Measurements from ENCODE around the gene BPIFB6. TPM values are rescaled to one million over a fixed set of nuclear protein-coding genes. Genes with fewer than 3 reads are reported as not detected.

The BPIFB6 gene
- total and polyA plus RNA-seq, 4 donors = not detected

DNA sequence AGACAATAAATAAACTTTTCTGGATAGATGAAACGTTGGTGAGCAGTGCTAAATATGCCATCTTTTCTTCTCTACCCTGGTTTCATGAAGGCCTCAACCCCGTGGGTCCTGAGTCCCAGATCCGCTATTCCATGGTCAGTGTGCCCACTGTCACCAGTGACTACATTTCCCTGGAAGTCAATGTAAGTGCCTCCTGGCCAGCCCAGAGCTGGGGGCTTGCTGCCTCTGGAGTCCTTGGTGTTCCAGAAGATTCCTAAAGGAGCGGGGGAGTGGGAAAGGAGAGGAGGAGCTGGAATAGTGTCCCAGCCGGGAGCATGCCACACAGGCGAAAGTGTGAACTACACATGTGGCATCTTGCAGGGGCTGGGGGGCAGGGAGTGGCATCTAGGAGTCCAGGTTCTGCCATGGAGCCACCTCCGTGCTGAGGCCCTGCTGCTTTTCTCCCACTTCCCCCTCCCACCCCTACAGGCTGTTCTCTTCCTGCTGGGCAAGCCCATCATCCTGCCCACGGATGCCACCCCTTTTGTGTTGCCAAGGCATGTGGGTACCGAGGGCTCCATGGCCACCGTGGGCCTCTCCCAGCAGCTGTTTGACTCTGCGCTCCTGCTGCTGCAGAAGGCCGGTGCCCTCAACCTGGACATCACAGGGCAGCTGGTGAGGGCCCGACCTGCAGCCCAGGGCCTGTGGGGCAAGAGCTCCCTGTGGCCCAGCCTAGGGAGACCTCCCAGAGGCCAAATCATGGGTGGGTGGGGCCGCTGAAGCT lies 13.1 kb upstream of the BPIFB6 start (continued):
- TF ChIP-seq REST (IDR thresholded peaks at IDR 0.05) (no peak), FOXA1 (IDR thresholded peaks at IDR 0.05) (no peak), HNF4G (IDR thresholded peaks at IDR 0.05) (no peak)

- TF ChIP-seq, protein P1, sequence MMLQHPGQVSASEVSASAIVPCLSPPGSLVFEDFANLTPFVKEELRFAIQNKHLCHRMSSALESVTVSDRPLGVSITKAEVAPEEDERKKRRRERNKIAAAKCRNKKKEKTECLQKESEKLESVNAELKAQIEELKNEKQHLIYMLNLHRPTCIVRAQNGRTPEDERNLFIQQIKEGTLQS (IDR thresholded peaks at IDR 0.05) = no peak
- TF ChIP-seq JUND (IDR thresholded peaks at IDR 0.05) (no peak), RAD21 (IDR thresholded peaks at IDR 0.05) (no peak)
- TF ChIP-seq, protein P2, sequence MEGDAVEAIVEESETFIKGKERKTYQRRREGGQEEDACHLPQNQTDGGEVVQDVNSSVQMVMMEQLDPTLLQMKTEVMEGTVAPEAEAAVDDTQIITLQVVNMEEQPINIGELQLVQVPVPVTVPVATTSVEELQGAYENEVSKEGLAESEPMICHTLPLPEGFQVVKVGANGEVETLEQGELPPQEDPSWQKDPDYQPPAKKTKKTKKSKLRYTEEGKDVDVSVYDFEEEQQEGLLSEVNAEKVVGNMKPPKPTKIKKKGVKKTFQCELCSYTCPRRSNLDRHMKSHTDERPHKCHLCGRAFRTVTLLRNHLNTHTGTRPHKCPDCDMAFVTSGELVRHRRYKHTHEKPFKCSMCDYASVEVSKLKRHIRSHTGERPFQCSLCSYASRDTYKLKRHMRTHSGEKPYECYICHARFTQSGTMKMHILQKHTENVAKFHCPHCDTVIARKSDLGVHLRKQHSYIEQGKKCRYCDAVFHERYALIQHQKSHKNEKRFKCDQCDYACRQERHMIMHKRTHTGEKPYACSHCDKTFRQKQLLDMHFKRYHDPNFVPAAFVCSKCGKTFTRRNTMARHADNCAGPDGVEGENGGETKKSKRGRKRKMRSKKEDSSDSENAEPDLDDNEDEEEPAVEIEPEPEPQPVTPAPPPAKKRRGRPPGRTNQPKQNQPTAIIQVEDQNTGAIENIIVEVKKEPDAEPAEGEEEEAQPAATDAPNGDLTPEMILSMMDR (IDR thresholded peaks at IDR 0.05; ENCODE audit: low read depth, low read length, missing input control) = no peak
- no peak overlapping the region for H3K9ac ChIP-seq (ENCODE audit: low read depth in 1 of 2, low read length in 2 of 2)
Measured at GRCh38 chr20:33019465-33020277, 11.8 kb upstream of the BPIFB6 start.

GRCh38 chr20:33020278-33021161 lies 10.9 kb upstream of the BPIFB6 start:
- TF ChIP-seq EGR1 (IDR thresholded peaks at IDR 0.05; ENCODE audit: low read depth in 2 of 2) = no peak
- no peak for TF ChIP-seq RAD21 (IDR thresholded peaks at IDR 0.05)
- TF ChIP-seq, protein P3, sequence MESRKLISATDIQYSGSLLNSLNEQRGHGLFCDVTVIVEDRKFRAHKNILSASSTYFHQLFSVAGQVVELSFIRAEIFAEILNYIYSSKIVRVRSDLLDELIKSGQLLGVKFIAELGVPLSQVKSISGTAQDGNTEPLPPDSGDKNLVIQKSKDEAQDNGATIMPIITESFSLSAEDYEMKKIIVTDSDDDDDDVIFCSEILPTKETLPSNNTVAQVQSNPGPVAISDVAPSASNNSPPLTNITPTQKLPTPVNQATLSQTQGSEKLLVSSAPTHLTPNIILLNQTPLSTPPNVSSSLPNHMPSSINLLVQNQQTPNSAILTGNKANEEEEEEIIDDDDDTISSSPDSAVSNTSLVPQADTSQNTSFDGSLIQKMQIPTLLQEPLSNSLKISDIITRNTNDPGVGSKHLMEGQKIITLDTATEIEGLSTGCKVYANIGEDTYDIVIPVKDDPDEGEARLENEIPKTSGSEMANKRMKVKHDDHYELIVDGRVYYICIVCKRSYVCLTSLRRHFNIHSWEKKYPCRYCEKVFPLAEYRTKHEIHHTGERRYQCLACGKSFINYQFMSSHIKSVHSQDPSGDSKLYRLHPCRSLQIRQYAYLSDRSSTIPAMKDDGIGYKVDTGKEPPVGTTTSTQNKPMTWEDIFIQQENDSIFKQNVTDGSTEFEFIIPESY (IDR thresholded peaks at IDR 0.05) = no peak
- TF ChIP-seq, protein P1 (IDR thresholded peaks at IDR 0.05) = no peak
- Histone ChIP-seq H3K4me1 (ENCODE audit: control insufficient read depth in 4 of 4, insufficient read depth in 4 of 4, low read length in 3 of 4) (no peaks in the 10 kb centered on the region), H3K36me3 (ENCODE audit: control insufficient read depth in 4 of 4, insufficient read depth in 3 of 4, low read depth in 1 of 4, low read length in 3 of 4) (no peaks in the 10 kb centered on the region), H3K27me3 (ENCODE audit: control insufficient read depth in 4 of 4, insufficient read depth in 4 of 4, low read length in 3 of 4) (peaks cover 0 to 2% (median 0%) of the 10 kb centered on the region in 4 donors), H3K4me3 (ENCODE audit: low read depth in 1 of 3, low read length in 3 of 3) (no peak overlapping the region), H3K27ac (ENCODE audit: low read depth in 1 of 2, low read length in 2 of 2) (no peak overlapping the region), H3K9ac (ENCODE audit: low read depth in 1 of 2, low read length in 2 of 2) (no peak overlapping the region), H3K9me3 (ENCODE audit: control insufficient read depth in 4 of 4, low read length in 3 of 4) (no peaks in the 10 kb centered on the region)
- no peak for DNase-seq (ENCODE audit: low spot score)
- WGBS = 90% methylated on average over 18 of the region's 18 CpGs

More at GRCh38 chr20:33019465-33020277, 11.8 kb upstream of the BPIFB6 start:
- Histone ChIP-seq H3K9me3 (ENCODE audit: control insufficient read depth in 4 of 4, low read length in 3 of 4) (no peaks in the 10 kb centered on the region), H3K27me3 (ENCODE audit: control insufficient read depth in 4 of 4, insufficient read depth in 4 of 4, low read length in 3 of 4) (peaks cover 0 to 2% (median 0%) of the 10 kb centered on the region in 4 donors), H3K4me3 (ENCODE audit: low read depth in 1 of 3, low read length in 3 of 3) (no peak overlapping the region), H3K4me1 (ENCODE audit: control insufficient read depth in 4 of 4, insufficient read depth in 4 of 4, low read length in 3 of 4) (no peaks in the 10 kb centered on the region), H3K36me3 (ENCODE audit: control insufficient read depth in 4 of 4, insufficient read depth in 3 of 4, low read depth in 1 of 4, low read length in 3 of 4) (no peaks in the 10 kb centered on the region), H3K27ac (ENCODE audit: low read depth in 1 of 2, low read length in 2 of 2) (no peak overlapping the region)
- 92% methylated on average over 23 of the region's 23 CpGs for WGBS
- DNase-seq (ENCODE audit: low spot score) = no peak
